Duodenal mucosa (tissue), 2 donors: Measurements from ENCODE around the gene SMAD6.

Experiments used
- H3K27ac ChIP-seq: one replicate; pipeline ENCODE4 v1.7.0; 2013; ENCODE audit warnings: low read depth, low read length
- H3K27me3 ChIP-seq, 2 donors: one replicate each; pipeline ENCODE4 v1.7.0; 2013; ENCODE audit warnings: low read length in 2 of 2, control low read depth in 1 of 2; ENCODE audit not compliant: insufficient read depth in 2 of 2, control insufficient read depth in 1 of 2
- H3K36me3 ChIP-seq, 2 donors: one replicate each; pipeline ENCODE4 v1.7.0; 2013; ENCODE audit warnings: low read length in 2 of 2, control low read depth in 1 of 2; ENCODE audit not compliant: insufficient read depth in 2 of 2, control insufficient read depth in 1 of 2
- H3K4me1 ChIP-seq, 2 donors: one replicate each; pipeline ENCODE4 v1.7.0; 2013; ENCODE audit warnings: low read length in 2 of 2, control low read depth in 1 of 2; ENCODE audit not compliant: insufficient read depth in 2 of 2, control insufficient read depth in 1 of 2
- H3K4me3 ChIP-seq, 2 donors: one replicate each; pipeline ENCODE4 v1.7.0; 2013; ENCODE audit warnings: low read length in 2 of 2, low read depth in 1 of 2
- H3K9ac ChIP-seq, 2 donors: one replicate each; pipeline ENCODE4 v1.7.0; 2013; ENCODE audit warnings: low read length in 2 of 2, low read depth in 1 of 2
- H3K9me3 ChIP-seq, 2 donors: one replicate each; pipeline ENCODE4 v1.7.0; 2013; ENCODE audit warnings: low read length in 2 of 2, control low read depth in 1 of 2; ENCODE audit not compliant: control insufficient read depth in 1 of 2

SMAD6 gene

DNA sequence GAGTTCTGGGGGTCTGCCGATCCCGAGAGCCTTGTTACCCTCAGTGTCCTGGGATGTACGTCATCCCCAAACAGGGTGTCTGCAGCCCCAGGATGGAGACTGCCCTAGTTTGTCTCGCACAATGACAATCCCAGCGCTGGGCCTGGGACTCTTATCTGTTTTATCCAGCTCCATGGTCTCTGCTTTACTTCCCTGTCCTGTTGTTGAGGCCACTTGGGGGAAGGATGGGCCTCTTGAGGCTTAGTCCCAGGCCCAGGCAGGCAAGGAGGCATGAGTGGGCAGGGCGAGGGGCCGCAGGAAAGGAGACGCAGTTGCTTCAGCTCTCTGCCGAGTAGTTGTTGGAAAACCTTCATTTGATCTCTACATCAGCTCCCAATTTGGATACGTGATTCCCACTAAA lies 17.4 kb downstream of the SMAD6 start:
- Histone ChIP-seq H3K27ac (no peak overlapping the region), H3K9me3 (no peaks in the 10 kb centered on the region), H3K9ac (no peak overlapping the region), H3K4me1 (peaks cover 22 to 30% of the 10 kb centered on the region in 2 donors), H3K27me3 (no peaks in the 10 kb centered on the region), H3K4me3 (no peak overlapping the region), H3K36me3 (peaks cover 8 to 41% of the 10 kb centered on the region in 2 donors)

DNA sequence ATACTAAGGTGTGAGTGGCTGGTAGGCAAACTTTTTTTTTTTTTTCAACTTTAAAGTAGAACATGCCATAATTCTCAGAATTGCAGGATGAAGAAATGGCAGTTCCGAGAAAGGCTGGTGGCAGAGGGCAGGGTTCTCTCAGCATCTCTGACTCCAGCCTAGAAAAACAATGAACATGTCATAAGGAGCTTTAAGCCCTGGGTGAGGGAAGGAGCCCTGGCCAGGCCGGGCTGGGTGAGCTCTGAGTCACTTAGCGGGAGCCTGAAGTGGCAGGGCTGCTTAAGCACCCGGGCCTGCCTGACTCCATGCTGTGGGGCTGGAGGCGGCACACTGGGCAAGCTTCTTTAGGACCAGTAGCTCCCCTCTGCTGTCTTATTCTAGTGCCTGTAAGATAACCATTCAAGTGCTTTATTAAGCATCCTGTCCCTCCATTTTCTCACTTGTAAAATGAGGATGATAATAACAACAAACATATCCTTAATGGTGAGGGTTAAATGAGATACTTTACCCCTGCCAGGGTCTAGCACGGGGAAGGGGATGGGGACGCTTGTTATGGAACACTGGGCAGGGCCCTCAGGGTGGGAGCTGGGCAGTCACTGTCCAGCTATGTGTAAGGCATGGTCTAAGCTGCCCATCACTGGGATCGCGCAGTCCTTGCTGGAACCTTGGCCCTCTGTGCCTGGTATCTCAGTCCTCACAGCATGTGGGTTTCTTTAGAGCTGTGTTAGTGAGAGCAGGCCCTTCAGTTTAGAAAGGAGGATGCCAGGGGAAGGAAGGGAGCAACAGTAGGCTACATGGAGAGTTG lies 18.4 kb downstream of the SMAD6 start:
- peaks cover 15 to 22% of the 10 kb centered on the region in 2 donors for H3K4me1 ChIP-seq
- peak overlapping the region; percentile 17 for H3K27ac ChIP-seq
- H3K9me3 ChIP-seq: no peaks in the 10 kb centered on the region

DNA sequence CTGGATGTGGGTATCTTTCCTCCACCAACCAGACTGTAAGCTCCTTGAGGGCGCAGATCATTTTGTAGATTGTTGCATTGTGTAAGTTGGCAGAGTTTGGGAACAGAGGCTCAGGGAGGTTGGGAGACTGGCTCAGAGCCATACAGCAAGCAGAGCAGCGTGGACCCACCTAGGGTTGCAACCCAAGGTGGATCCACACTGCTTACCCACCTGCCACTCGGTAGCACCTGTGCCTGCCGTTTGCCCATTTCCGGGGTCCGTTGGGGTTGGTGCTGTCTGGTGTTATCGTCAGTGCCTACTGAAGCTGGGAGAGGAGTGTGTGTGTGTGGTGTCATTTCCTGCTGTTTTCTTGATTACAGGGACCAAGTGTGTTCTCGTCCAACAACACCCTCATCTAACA lies 19.0 kb downstream of the SMAD6 start:
- no peaks in the 10 kb centered on the region for H3K27me3 ChIP-seq
- no peak overlapping the region for H3K9ac ChIP-seq
- H3K27ac ChIP-seq: no peak overlapping the region
- H3K4me1 ChIP-seq: peaks cover 10 to 16% of the 10 kb centered on the region in 2 donors
- peaks cover 8 to 45% of the 10 kb centered on the region in 2 donors for H3K36me3 ChIP-seq
- H3K9me3 ChIP-seq: no peaks in the 10 kb centered on the region
- H3K4me3 ChIP-seq: no peak overlapping the region

More for the DNA sequence above, 18.4 kb downstream of the SMAD6 start:
- Histone ChIP-seq H3K9ac (no peak overlapping the region), H3K36me3 (peaks cover 8 to 43% of the 10 kb centered on the region in 2 donors), H3K27me3 (no peaks in the 10 kb centered on the region), H3K4me3 (no peak overlapping the region)

DNA sequence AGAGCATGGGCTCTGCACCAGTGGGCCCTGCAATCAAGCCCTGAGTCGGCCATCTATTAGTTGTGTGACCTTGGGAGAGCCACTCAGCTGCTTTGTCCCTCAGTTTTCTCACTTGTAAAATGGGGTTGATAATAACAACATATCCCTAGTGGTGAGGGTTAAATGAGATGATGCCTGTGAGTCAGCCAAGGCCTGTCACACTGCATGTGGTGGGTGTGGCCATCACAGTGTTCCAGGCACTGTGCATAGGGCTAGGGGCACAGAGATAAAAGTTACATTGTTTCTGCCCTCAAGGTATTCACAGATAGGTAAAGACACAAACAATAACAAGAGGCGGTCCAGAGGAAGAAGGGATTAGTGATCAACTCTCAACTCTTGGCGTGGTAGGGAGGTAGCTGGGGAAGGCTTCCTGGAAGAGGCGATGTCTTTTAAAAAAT lies 19.5 kb downstream of the SMAD6 start:
- peaks cover 8 to 40% of the 10 kb centered on the region in 2 donors for H3K36me3 ChIP-seq
- H3K27ac ChIP-seq: no peak overlapping the region
- H3K4me1 ChIP-seq: peaks cover 11% of the 10 kb centered on the region in 2 donors

DNA sequence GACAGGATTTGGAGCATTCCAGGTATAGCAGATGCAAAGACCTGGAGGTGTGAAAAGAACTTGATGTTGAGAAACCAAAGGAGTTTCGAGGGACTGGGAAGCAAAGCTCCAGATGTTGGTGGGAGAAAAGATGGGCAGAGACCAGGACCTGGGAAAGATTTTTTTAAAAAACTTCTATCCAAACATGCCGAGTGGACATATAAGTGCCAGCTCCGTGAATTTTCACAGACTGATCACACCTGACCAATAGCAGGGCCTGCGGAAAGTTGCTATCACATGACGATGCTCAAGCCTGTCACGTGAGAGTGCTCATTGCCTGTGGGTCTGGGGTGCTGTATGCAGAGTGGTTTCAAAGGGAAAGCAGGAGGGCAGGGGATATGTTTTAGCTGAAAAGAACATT lies 19.9 kb downstream of the SMAD6 start:
- no peak overlapping the region for H3K4me3 ChIP-seq
- H3K4me1 ChIP-seq: peaks cover 7% of the 10 kb centered on the region in 2 donors
- H3K9me3 ChIP-seq: no peaks in the 10 kb centered on the region
- H3K27ac ChIP-seq: no peak overlapping the region
- H3K36me3 ChIP-seq: peaks cover 8 to 35% of the 10 kb centered on the region in 2 donors
- H3K9ac ChIP-seq: no peak overlapping the region
- no peaks in the 10 kb centered on the region for H3K27me3 ChIP-seq

More for the DNA sequence above, 19.5 kb downstream of the SMAD6 start:
- Histone ChIP-seq H3K27me3 (no peaks in the 10 kb centered on the region), H3K9me3 (no peaks in the 10 kb centered on the region), H3K4me3 (no peak overlapping the region), H3K9ac (no peak overlapping the region)

DNA sequence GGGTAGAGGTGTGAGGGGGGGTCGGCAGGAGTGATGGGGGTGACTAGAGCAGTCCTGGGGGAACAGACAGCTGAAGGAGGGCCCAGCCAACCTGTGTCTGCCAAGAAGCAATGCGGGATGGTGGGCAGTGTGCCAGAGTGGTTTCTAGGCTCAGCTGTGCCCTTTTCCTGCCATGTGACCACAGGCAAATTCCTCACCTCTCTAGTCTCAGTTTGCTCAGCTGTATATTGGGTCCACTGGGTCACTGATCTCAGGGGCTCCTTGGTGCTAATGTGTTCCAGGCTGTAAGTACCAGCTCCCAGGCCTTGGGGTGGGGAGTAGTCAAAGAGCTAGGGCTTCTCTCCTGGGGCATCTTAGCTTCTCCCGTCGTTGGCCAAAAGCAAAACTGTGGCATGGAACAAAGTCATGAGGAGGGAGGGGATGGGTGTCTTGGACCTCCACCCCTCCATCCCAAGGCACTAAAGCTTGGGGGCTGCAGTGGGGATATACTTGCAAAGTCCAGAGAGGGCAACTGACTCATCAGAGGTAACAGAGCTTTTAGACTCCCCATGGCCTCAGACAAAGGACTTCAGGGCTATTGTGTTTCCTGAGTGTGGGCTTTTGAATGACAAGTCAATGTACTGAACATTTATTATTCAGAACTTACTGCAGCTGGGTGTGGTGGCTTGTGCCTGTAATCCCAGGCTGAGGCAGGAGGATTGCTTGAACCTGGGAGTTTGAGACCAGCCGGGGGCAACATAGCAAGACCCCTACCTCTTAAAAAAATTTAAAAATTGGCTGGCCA lies 20.9 kb downstream of the SMAD6 start:
- no peak overlapping the region for H3K27ac ChIP-seq
- peaks cover 0 to 6% of the 10 kb centered on the region in 2 donors for H3K4me1 ChIP-seq

DNA sequence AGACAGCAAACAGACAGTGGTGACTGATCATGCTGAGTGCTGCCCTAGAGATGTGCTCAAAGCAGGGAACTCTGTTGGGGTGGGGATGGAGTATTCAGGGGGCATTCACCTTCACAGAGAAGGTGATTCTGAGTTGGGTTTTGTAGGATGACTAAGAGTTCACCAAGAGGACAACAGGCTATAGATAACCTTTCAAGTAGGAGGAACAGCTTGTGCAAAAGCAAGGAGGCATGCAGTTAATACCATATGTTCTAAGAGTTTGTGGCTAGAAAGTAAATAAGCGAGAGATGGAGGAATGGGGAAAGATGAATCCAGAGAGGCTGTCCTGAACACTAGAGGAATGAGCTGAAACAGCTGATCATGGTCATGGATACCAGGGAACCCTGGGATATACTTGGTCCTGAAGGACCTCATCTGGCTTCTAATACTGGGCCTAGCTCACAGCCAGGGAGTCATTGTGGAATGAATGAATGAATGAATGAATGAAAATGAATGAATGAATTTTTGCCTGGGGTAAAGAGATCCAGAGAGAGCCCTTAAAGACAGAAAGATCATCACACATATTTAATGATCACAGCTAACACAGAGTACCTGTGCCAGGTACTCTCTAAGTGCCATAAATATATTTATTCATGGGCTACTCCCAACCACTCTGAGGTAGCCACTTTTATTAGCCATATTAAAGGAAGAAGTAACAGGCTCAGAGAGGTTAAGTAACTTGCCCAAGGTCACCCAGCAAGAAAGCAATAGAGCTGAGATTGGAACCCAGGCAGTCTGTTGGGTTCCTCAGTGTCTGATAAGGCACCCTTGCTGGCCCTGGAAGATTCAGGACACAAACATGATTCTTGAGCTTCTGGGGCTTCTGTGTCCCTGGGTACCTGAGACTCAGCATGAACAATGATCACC lies 22.0 kb downstream of the SMAD6 start:
- Histone ChIP-seq H3K4me3 (no peak overlapping the region), H3K36me3 (peaks cover under 1 to 21% of the 10 kb centered on the region in 2 donors), H3K9me3 (no peaks in the 10 kb centered on the region), H3K9ac (no peak overlapping the region), H3K27ac (no peak overlapping the region), H3K27me3 (no peaks in the 10 kb centered on the region), H3K4me1 (peaks cover 0 to 6% of the 10 kb centered on the region in 2 donors)

More for the DNA sequence above, 20.9 kb downstream of the SMAD6 start:
- Histone ChIP-seq H3K36me3 (peaks cover 4 to 29% of the 10 kb centered on the region in 2 donors), H3K27me3 (no peaks in the 10 kb centered on the region), H3K9me3 (no peaks in the 10 kb centered on the region), H3K9ac (no peak overlapping the region), H3K4me3 (no peak overlapping the region)

DNA sequence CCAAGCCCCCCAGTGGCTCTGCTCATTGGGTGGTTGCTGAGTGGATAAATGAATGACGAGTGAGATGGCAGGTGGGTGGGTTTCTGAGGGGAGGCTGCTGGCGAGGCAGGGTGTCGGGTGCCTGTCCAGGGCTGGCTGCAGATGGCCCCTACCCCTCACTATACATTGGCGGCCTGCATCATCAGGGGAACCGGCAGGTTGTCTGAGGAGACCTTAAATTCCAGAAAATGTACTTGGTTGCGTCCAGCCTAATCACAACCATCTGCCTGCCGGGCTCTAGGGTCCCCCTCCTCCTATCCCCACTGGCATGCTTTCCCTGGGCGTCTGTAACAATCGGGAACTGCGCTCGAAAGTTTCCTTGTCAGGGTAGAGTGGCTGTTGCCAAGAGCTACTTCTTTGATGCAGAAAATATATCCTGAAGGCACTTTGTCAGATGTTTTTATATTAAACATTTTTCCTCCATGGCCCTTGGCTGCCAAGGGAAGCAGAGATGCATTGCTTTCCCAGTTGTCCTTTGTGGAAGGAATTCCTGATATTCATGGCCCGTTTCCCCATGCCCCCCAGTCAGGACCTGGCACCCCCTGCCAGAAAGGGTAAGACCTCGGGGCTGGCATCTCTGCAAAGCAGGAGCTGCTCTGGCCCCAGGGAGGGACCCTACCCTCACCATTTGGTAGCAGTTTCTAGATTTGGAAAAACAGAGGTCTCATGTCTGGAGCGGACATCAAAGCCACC lies 22.9 kb downstream of the SMAD6 start:
- Histone ChIP-seq H3K27ac (no peak overlapping the region), H3K36me3 (peaks cover 0 to 20% of the 10 kb centered on the region in 2 donors), H3K27me3 (no peaks in the 10 kb centered on the region), H3K9me3 (no peaks in the 10 kb centered on the region), H3K9ac (no peak overlapping the region), H3K4me1 (peaks cover under 1 to 6% of the 10 kb centered on the region in 2 donors), H3K4me3 (no peak overlapping the region)

DNA sequence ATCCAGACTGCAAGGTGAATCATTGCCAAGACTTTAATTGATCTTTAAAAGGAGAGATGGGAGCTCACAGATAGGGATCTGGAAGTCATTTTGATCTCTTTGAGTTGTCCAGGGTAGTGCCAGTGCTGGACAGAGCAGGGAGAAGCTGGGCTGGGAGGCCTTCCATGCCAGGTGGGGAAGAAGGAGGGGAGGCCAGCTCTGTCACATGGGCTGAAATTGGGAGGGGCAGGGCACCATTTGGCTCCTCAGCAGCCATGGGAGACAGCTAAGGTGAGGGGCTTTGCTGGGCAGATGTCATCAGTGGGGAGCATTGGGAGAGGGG lies 23.4 kb downstream of the SMAD6 start:
- no peaks in the 10 kb centered on the region for H3K27me3 ChIP-seq
- peaks cover 5 to 6% of the 10 kb centered on the region in 2 donors for H3K4me1 ChIP-seq
- no peak overlapping the region for H3K27ac ChIP-seq
- H3K9me3 ChIP-seq: no peaks in the 10 kb centered on the region
- no peak overlapping the region for H3K4me3 ChIP-seq
- H3K9ac ChIP-seq: no peak overlapping the region
- H3K36me3 ChIP-seq: peaks cover 0 to 20% of the 10 kb centered on the region in 2 donors
